ENCODE results near the gene PRAC1. TPM values are rescaled to one million over a fixed set of nuclear protein-coding genes. Genes with fewer than 3 reads are reported as not detected.

The PRAC1 gene
- total and polyA plus RNA-seq, 2 of the 8 experiments (the other 6 are each of a cell fraction or from before 2014, with no cell fraction given): not detected

- TF ChIP-seq BCL11A (IDR thresholded peaks at IDR 0.05; ENCODE audit: low read depth in 2 of 2, low read length in 2 of 2): no peak
- TF ChIP-seq SP2 (IDR thresholded peaks at IDR 0.05; ENCODE audit: low read length): no peak
- TF ChIP-seq HDAC6 (IDR thresholded peaks at IDR 0.05; ENCODE audit: low read depth, low read length): no peak
- no peak for TF ChIP-seq GABPA (IDR thresholded peaks at IDR 0.05; ENCODE audit: borderline replicate concordance, insufficient read depth, low read length)
- TF ChIP-seq POLR2A (IDR thresholded peaks at IDR 0.05; ENCODE audit: control extremely low read depth in 1 of 2, low read depth in 2 of 2, low read length in 2 of 2): no peak
- no peak for TF ChIP-seq CBX5 (IDR thresholded peaks at IDR 0.05; ENCODE audit: low read depth, low read length)
- no peak for TF ChIP-seq RBBP5 (IDR thresholded peaks at IDR 0.05; ENCODE audit: borderline replicate concordance, low read depth, low read length)
- peak; percentile 82 for TF ChIP-seq SUZ12 (IDR thresholded peaks at IDR 0.05; ENCODE audit: low read length)
- no peak for TF ChIP-seq ZNF274 (IDR thresholded peaks at IDR 0.05; ENCODE audit: borderline replicate concordance, extremely low read depth, low read length)
- TF ChIP-seq EZH2 (IDR thresholded peaks at IDR 0.05; ENCODE audit: low read depth, low read length, severe bottlenecking): peak; percentile 86
- TF ChIP-seq GTF2F1 (IDR thresholded peaks at IDR 0.05; ENCODE audit: borderline replicate concordance, low read depth, low read length): no peak
- no peak for TF ChIP-seq TEAD4 (IDR thresholded peaks at IDR 0.05; ENCODE audit: low read depth, low read length)
- TF ChIP-seq KDM4A (IDR thresholded peaks at IDR 0.05; ENCODE audit: low read depth, low read length, severe bottlenecking): peak; percentile 4
- no peak for TF ChIP-seq RAD21 (IDR thresholded peaks at IDR 0.05 in 1 of 2, conservative IDR thresholded peaks at IDR 0.05 in 1 of 2; ENCODE audit: low read depth in 2 of 2, low read length in 2 of 2)
- TF ChIP-seq TAF1 (IDR thresholded peaks at IDR 0.05; ENCODE audit: low read depth, low read length): no peak
- TF ChIP-seq KDM1A (IDR thresholded peaks at IDR 0.05; ENCODE audit: borderline replicate concordance, low read length): no peak
- TF ChIP-seq RNF2 (IDR thresholded peaks at IDR 0.05; ENCODE audit: borderline replicate concordance, low read depth, low read length, missing control alignments, poor library complexity, severe bottlenecking): peak; percentile 81
These were observed 6.2 kb upstream of the PRAC1 start, which contains the start of gene HOXB13 (continued) for GRCh38 chr17:48728232-48729231.
